SU-DHL-6 (cell line): ENCODE data around the gene LHX6.

Experiments
- CTCF ChIP-seq: fragments of 200-600 bp; sonication (generic); IDR thresholded peaks from one replicate; pipeline ENCODE4 v1.5.1; 2017; ENCODE audit warnings: antibody characterized with exemption, mild to moderate bottlenecking, low read length, moderate library complexity; ENCODE audit not compliant: insufficient read depth, poor library complexity, severe bottlenecking
- EZH2phosphoT487 ChIP-seq: fragments of 200-600 bp; sonication (generic), shearing (Covaris generic); conservative IDR thresholded peaks from 2 replicates; pipeline ENCODE4 v1.6.1; 2018; ENCODE audit warnings: mild to moderate bottlenecking, antibody characterized with exemption, low read length, moderate library complexity, mixed read lengths

DNA sequence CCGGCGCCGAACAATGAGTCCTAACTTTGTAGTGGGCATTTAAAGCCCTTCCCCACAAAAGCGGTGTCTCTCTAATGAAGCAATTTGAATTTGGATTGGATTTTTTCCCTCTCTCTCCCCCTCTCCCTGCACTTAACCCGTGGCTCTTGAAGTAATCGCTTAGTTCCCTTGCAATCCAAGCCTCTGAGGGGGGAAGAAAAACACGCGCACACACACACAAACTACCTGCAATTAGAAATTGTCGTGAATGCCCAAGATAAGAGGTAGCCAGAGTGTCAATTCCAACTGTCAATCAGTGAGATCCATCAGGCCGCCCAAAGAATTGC, 1.2 kb downstream of the LHX6 start:
- no peak for TF ChIP-seq CTCF
- no peak for TF ChIP-seq EZH2phosphoT487
